ENCODE measurements around the gene DKK3.

- TF ChIP-seq CTCF (IDR thresholded peaks at IDR 0.05) (no peak), EP300 (IDR thresholded peaks at IDR 0.05) (no peak), POLR2A (IDR thresholded peaks at IDR 0.05) (no peak), POLR2AphosphoS5 (IDR thresholded peaks at IDR 0.05) (peak in 1 of 3 donors; percentile 30)
Observed at GRCh38 chr11:12042215-12042676, 33.8 kb upstream of the DKK3 start.
